WERI-Rb-1 (cell line): ENCODE measurements around the gene SLU7.

Experiments used
- DNase-seq: peaks from one replicate; pipeline ENCODE4 v3.0.0-alpha.2; 2020
- H3K27ac ChIP-seq: fragments of 250-450 bp; sonication (Bioruptor Pico); 2 replicates; pipeline ENCODE4 v1.5.1; 2020; ENCODE audit warnings: mild to moderate bottlenecking, moderate library complexity
- H3K27me3 ChIP-seq: fragments of 250-450 bp; sonication (Bioruptor Pico); 2 replicates; pipeline ENCODE4 v1.5.1; 2021; ENCODE audit warnings: mild to moderate bottlenecking, low read depth, moderate library complexity; ENCODE audit not compliant: insufficient read depth, severe bottlenecking
- H3K36me3 ChIP-seq: fragments of 250-450 bp; sonication (Bioruptor Pico); 2 replicates; pipeline ENCODE4 v1.5.1; 2020; ENCODE audit warnings: mild to moderate bottlenecking, moderate library complexity
- H3K4me3 ChIP-seq: 2 replicates; pipeline ENCODE4 v1.5.1; 2011; ENCODE audit warnings: low read depth, mild to moderate bottlenecking, control low read depth, low read length
- H3K9me3 ChIP-seq: fragments of 250-450 bp; sonication (Bioruptor Pico); 2 replicates; pipeline ENCODE4 v1.5.1; 2021; ENCODE audit warnings: mild to moderate bottlenecking, moderate library complexity; ENCODE audit not compliant: severe bottlenecking
- TF ChIP-seq, protein P1 (sequence below): IDR thresholded peaks from 2 replicates; pipeline ENCODE4 v1.5.1; 2011; ENCODE audit warnings: low read depth, mild to moderate bottlenecking, control low read depth, inconsistent platforms, low read length

The SLU7 gene

GRCh38 chr5:160418561-160419457 lies at the start of gene SLU7:
Gene SLU7, minus strand, starts transcription at chr5:160419081. Its CDS starts 3,787 bp downstream, at chr5:160415294.
- H3K27ac ChIP-seq: peak within 1 kb of the TSS; percentile 65
- H3K4me3 ChIP-seq: peak within 1 kb of the TSS; percentile 97
- H3K36me3 ChIP-seq: peaks cover 19% of the 10 kb centered on the region

GRCh38 chr5:160468363-160468975 lies 49.6 kb upstream of the SLU7 start:
- Histone ChIP-seq H3K4me3 (no peak overlapping the region), H3K27ac (no peak overlapping the region), H3K9me3 (no peaks in the 10 kb centered on the region), H3K36me3 (no peaks in the 10 kb centered on the region; the same call in 1 of the 2 replicates), H3K27me3 (no peaks in the 10 kb centered on the region)
- DNase-seq: no peak
- TF ChIP-seq, protein P1, sequence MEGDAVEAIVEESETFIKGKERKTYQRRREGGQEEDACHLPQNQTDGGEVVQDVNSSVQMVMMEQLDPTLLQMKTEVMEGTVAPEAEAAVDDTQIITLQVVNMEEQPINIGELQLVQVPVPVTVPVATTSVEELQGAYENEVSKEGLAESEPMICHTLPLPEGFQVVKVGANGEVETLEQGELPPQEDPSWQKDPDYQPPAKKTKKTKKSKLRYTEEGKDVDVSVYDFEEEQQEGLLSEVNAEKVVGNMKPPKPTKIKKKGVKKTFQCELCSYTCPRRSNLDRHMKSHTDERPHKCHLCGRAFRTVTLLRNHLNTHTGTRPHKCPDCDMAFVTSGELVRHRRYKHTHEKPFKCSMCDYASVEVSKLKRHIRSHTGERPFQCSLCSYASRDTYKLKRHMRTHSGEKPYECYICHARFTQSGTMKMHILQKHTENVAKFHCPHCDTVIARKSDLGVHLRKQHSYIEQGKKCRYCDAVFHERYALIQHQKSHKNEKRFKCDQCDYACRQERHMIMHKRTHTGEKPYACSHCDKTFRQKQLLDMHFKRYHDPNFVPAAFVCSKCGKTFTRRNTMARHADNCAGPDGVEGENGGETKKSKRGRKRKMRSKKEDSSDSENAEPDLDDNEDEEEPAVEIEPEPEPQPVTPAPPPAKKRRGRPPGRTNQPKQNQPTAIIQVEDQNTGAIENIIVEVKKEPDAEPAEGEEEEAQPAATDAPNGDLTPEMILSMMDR: no peak

More at GRCh38 chr5:160418561-160419457, at the start of gene SLU7:
- peak; percentile 94 for DNase-seq
- H3K27me3 ChIP-seq: no peaks in the 10 kb centered on the region
- TF ChIP-seq, protein P1: no peak
- H3K9me3 ChIP-seq: no peaks in the 10 kb centered on the region

DNA sequence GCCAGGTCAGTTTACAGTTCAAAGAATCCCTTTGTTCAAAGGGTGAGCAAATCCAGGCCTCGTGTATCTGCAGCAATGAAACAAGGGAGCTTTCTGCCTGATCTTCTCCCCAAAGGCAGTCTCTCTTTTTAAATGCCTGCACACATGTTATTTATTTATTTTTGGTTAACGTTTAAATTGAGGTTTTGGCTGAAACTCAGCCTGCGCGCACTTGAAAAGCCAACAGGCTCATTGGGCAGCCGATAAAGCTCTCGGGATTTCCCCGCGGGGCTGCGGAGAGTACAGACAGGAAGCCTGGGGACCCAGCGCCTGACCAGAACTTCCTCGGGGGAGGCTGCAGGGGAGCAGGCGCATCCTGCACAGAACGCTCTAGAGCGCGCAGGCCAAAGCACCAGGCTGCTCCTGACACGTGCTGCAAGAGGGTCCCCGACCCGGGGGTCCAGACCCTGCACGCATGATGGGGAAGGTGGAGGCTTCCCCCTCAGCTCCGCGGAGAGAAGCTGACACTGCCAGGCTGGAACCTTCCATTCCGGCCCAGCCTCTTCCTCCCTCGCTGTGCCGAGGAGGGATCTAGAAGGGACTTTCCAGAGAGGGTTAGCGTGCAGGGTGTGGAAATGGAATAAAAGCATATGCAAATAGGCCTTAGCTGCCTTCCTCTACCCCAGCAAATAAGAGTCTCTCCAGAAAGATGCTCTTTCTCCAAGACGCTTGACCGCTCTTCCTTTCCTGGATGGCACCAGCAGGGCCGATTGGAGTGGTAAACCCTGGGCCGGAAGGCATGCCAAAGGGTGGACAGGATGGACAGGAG lies 48.9 kb upstream of the SLU7 start:
- no peak overlapping the region for H3K4me3 ChIP-seq
- TF ChIP-seq, protein P1: no peak
- H3K27ac ChIP-seq: no peak overlapping the region
- DNase-seq: no peak
- H3K27me3 ChIP-seq: no peaks in the 10 kb centered on the region
- no peaks in the 10 kb centered on the region for H3K9me3 ChIP-seq
- H3K36me3 ChIP-seq: no peaks in the 10 kb centered on the region; the same call in 1 of the 2 replicates

GRCh38 chr5:160466889-160467554 lies 48.1 kb upstream of the SLU7 start:
- no peak overlapping the region for H3K27ac ChIP-seq
- H3K36me3 ChIP-seq: no peaks in the 10 kb centered on the region; the same call in 1 of the 2 replicates

DNA sequence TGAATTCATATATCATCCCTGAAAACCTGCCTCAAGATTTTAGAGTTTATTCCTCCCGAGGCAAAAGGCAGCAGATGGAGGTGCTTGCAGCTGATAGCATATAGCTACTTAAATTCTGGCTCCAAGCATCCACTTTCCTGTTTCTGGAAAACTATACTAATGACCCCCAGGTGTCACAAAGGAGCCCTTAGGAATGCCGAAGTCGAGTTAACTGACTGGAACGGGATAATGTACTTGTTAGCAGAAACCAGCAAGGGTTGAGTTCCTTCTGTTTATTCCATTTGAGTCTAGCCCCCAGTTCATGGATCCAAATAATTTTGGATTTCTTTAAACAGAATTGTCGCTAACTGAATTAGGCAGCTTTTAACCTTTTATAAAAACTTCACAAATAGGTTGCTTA lies 47.2 kb upstream of the SLU7 start:
- no peak for DNase-seq
- H3K9me3 ChIP-seq: peaks cover 5% of the 10 kb centered on the region
- no peak overlapping the region for H3K4me3 ChIP-seq
- H3K27ac ChIP-seq: no peak overlapping the region
- TF ChIP-seq, protein P1: no peak
- H3K36me3 ChIP-seq: no peaks in the 10 kb centered on the region
- H3K27me3 ChIP-seq: no peaks in the 10 kb centered on the region

More at GRCh38 chr5:160466889-160467554, 48.1 kb upstream of the SLU7 start:
- Histone ChIP-seq H3K27me3 (no peaks in the 10 kb centered on the region), H3K9me3 (no peaks in the 10 kb centered on the region), H3K4me3 (no peak overlapping the region)
- DNase-seq: no peak
- TF ChIP-seq, protein P1: no peak
